Measurements from ENCODE around the gene FAM131B.
A peak's percentile ranks its signal among the peaks of the same experiment; 100 is the strongest.

Gene FAM131B

GRCh38 chr7:143382791-143383641 is 20.5 kb upstream of the FAM131B start:
- DNase-seq (ENCODE audit: low read depth in 2 of 2) = no peak

DNA sequence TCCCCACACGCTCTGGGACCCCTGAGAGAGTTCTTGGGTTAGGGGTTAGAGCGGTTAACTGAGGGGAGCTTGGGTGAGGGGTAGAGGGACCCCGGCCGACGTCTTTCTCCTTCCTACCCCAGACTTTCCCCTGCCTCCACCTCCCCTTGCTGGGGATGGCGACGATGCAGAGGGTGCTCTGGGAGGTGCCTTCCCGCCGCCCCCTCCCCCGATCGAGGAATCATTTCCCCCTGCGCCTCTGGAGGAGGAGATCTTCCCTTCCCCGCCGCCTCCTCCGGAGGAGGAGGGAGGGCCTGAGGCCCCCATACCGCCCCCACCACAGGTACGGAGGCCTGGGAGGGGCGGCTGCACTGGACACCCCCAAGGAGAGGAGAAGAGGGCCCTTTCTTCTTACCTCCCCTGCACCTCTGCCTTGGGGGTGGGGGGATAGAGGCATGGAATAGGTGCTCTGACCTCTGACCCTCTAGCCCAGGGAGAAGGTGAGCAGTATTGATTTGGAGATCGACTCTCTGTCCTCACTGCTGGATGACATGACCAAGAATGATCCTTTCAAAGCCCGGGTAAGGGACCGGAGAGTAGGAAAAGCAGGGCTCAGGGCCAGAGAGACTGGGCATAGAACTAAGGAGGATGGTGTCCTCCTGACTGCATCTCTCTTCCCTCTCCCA is 19.7 kb upstream of the FAM131B start:
- DNase-seq (ENCODE audit: low read depth in 2 of 2) = no peak

DNA sequence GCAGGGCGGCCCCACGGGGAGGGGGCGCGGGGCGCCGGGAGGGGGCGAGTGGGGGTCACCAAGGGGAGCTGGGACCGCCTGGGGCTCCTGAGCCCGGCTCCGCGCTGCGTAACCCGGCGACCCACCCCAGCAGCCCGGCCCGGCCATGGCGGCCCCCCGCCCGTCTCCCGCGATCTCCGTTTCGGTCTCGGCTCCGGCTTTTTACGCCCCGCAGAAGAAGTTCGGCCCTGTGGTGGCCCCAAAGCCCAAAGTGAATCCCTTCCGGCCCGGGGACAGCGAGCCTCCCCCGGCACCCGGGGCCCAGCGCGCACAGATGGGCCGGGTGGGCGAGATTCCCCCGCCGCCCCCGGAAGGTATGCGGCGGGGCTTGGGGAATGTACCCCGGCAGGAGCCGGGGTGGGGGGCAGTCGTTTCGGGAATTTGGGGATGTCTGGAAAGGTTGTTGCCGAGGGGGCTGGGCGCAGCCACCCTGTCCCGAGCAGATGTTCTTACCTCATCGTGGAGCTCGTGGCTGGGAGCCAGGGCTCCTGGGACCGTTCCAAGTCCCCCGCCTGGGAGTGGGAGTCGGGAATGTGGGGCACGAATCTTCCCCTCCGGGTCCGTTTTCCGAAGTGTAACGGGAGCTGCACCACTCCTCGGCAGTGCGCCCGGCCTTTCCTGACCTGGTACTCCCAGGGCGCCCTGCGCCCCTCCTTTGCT is 19.1 kb upstream of the FAM131B start:
- no peak for DNase-seq (ENCODE audit: low read depth in 2 of 2)

DNA sequence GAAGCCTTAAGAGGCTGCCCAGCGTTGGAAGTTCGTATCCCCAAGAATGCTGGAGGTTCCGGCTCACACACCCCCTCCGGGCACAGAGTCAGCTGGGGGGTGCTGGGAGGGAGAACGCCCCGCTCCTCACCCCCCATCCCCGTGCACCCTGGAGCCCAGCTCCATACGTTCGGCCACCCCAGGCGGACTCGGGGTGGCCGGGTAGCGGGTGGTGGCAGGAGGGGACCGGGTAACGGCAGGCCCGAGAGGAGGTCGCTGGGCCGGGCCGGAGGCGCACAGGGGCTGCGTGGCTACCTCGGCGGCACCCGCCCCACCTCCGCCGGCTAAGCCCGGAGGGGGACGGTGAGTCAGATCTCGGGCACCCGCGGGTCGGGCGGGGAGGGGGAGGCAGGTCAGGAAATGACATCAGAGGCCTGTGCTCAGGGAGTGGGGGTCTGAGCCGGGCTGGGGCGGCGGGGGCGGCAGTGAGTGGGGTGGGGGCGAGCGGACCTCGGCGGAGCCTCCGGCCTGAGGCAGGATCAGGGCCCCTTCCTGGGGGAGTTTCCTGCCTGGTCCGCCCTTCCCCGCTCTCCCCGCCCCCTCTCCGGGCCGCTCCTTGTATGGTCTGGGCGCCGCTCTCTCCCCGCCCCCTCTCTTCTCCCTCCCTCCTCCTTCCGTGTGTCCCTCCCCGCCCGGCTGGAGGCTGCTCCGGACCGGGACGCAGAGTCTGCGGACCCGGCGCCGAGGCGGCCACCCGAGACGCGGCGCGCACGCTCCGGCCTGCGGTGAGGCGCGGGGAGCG is 18.3 kb upstream of the FAM131B start, which contains the start of gene ZYX:
TSS of gene ZYX (plus strand) at position 700 of the 781 bp plus-strand sequence. CDS start 227 bp downstream, outside the sequence.
- peak; percentile 79 to 85 for DNase-seq (ENCODE audit: low read depth in 2 of 2)

GRCh38 chr7:143380260-143380645 is 17.7 kb upstream of the FAM131B start:
- DNase-seq (ENCODE audit: low read depth in 2 of 2) = peak; percentile 73 to 74

GRCh38 chr7:143379611-143380259 is 17.2 kb upstream of the FAM131B start:
- no peak for DNase-seq (ENCODE audit: low read depth in 2 of 2)

- DNase-seq (ENCODE audit: low read depth in 2 of 2) = no peak
Measured at GRCh38 chr7:143376396-143376795, 13.9 kb upstream of the FAM131B start.

- no peak for DNase-seq (ENCODE audit: low read depth in 2 of 2)
Measured at GRCh38 chr7:143375298-143376034, 13.0 kb upstream of the FAM131B start.

DNA sequence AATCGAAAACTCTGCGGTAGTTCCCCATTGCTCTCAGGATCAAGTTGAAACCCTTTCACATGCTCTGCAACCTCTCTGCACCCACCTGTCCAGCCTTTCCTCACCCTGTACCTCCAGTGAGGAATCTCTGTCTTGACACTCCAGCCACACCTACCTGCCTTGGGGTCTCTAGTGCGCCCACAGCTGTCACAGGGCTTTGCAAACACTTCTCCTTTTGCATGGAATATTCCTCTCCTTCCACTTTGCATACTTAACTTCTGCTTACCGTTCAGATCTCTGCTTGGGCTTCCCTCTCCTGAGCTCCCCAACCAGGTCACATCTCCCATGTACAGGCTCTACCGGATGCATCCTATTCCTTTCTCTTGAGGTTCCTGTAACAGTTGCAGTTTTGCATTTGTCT is 12.0 kb upstream of the FAM131B start:
- DNase-seq (ENCODE audit: low read depth in 2 of 2) = no peak

DNA sequence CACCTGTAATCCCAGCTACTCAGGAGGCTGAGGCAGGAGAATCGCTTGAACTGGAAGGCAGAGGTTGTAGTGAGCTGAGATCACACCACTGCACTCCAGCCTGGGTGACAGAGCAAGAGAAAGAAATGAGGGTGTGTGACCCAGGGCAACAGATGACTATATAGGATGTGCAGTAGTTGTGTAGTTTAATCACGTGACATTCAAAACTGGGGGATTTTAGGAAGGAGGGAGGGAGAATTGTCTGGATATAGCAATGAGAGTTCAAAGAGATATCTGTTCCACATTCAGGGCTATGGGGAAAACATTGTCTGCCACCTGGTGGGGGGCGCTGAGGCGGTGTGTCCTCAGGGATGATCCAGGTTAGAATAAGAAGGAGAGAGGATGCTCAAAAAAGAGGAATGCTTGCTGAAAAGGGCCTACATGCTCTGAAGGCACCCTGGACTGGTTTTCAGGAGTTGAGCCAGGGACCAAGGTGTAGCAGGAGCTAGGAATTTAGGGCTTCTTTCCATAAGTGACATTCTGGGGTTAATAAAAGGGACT is 10.8 kb upstream of the FAM131B start:
- no peak for DNase-seq (ENCODE audit: low read depth in 2 of 2)

DNA sequence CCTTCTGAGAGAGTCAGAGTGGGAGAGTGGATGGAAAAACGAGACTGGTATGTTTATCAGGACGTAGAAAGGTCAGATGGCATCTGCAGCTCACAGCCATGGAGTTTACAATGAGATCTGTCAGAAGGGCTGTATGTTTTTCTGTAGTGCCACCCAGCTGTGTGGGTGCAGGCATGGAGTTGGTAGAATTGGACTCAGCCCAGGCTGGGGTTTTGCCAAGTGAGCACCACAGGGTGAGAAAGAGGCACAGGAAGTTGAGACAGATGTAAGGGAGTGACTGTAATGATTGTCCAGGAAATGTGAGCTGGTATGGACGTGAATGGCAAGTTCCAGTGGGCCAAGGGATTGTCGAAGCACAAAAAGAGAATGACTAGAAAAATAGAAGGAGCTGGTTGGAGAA is 9.6 kb upstream of the FAM131B start:
- no peak for DNase-seq (ENCODE audit: low read depth in 2 of 2)

DNA sequence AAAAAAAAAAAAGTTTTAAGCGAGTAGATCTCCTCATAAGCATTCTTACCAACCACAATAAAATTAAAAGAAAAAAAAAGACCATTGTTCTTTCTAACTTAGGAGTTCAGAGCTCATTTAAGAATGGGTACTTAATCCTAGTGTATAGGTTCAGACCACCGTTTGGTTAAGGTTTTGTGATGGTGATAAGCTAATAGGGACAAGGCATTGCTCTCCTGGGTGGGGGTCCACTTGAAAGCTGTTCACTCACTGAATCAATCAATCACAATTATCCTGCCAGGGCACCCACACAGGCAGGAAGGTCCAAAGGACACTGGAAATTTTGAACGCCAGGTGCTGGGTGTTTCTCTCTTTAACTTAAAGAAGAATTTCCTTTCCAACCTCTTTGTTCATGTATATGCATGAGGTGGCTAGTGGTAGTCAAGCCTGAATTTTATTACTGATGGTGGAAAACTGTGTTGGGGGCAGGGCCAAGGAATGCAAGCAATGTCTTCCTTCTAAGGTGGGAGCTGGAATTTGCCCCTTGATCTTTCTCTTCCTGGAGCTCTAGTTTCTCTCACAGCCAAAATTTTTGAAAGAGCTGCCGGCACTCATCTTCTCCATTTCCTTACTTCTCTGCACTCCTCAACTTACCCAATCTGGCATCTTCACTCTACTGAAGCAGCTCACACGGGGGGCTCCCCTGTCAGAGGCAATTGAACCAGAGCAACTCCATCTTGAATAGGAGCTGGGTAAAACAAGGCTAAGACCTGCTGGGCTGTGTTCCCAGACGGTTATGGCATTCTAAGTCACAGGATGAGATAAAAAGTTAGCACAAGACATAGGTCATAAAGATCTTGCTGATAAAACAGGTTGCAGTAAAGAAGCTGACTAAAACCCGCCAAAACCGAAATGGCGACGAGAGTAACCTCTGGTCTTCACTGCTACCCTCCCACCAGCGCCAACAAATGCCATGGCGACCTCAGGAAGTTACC is 7.5 kb upstream of the FAM131B start:
- no peak for DNase-seq (ENCODE audit: low read depth in 2 of 2)

GRCh38 chr7:143368387-143368786 is 5.9 kb upstream of the FAM131B start:
- no peak for DNase-seq (ENCODE audit: low read depth in 2 of 2)

- DNase-seq (ENCODE audit: low read depth in 2 of 2) = no peak
Measured at GRCh38 chr7:143367972-143368371, 5.5 kb upstream of the FAM131B start.

- DNase-seq (ENCODE audit: low read depth in 2 of 2) = no peak
Measured at GRCh38 chr7:143363016-143363937, 764 bp upstream of the FAM131B start.

- DNase-seq (ENCODE audit: low read depth in 2 of 2) = no peak
Measured at GRCh38 chr7:143361552-143362130, 872 bp downstream of the FAM131B start.

DNA sequence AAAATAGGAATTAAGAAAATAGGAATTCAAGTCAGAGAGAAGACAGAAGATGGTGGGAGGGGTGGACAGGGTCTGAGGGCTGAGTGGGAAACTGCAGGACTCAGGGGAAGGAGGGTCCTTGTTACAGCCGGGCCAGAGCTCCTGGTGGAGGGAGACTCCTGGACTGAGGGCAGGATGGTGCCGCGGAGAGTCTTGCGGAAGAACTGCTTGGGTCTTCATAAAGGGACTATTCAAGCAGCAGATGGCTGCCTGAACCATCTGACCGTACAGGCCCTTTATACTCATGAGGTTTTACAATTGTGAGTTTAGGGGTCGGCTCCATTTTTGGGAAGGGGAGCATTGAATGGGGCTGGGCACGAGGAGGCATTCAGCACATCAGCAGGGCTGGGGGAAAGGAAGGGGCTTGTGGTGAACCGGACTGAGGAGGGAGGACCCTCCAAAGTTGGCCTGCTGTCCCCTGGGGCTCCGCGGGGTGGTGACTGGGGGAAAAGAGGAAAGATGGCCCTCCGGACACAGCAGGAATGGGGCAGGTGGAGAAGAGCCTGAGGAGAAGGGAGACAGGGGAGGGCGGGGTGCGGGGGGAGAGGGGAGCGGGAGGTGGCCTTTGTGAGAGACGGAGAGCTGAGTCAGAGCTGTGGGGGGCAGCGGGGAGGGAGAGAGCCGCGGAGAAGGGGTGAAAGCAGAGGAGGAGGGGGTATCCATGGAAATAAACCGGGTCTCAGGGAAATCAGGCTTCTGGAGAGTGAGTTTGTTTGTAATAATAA is 1.5 kb downstream of the FAM131B start:
- DNase-seq (ENCODE audit: low read depth in 2 of 2) = no peak
